Measurements from ENCODE around the gene PCBP4. TPM values are rescaled to one million over a fixed set of nuclear protein-coding genes. Genes with fewer than 3 reads are reported as not detected.

PCBP4 gene
- 11.3 to 15.3 TPM (median 13.9 TPM) in 5 replicates for total RNA-seq (2022; extraction: Qiagen RNA extraction)

GRCh38 chr3:51967384-51968169, at the start of gene PCBP4:
PCBP4 (minus strand) TSS chr3:51967454; CDS start chr3:51961240, 6,214 bp downstream.

GRCh38 chr3:51995346-51996163, 28.3 kb upstream of the PCBP4 start, which contains the start of gene RPL29:
RPL29 (minus strand) TSS chr3:51995895; CDS start chr3:51995461, 434 bp downstream.

GRCh38 chr3:51982838-51983577, 15.8 kb upstream of the PCBP4 start, which contains the start of gene ACY1:
ACY1 (plus strand) TSS chr3:51983535; CDS start chr3:51984065, 530 bp downstream.

GRCh38 chr3:51974963-51975851, 8.0 kb upstream of the PCBP4 start, which contains the start of gene ABHD14A:
ABHD14A (plus strand) TSS chr3:51975064; CDS start chr3:51975136, 72 bp downstream.

GRCh38 chr3:51955175-51955892, 11.9 kb downstream of the PCBP4 start, which contains the start of gene GPR62:
GPR62 (plus strand) TSS chr3:51955381; CDS start chr3:51955653, 272 bp downstream.

GRCh38 chr3:51941798-51942602, 25.3 kb downstream of the PCBP4 start, which contains the start of the genes PARP3 and RRP9:
PARP3 (plus strand) TSS chr3:51942363; CDS start chr3:51943356, 993 bp downstream.
RRP9 (minus strand) TSS chr3:51941904; CDS start chr3:51941867, 37 bp downstream.

Other genes with a start within 250 kb of the PCBP4 start
- not detected in 5 replicates for gene IQCF6, start 188.2 kb downstream of the PCBP4 start, total RNA-seq (2022; extraction: Qiagen RNA extraction)
- gene IQCF2, start 105.8 kb downstream of the PCBP4 start, total RNA-seq (2022; extraction: Qiagen RNA extraction): not detected in 5 replicates
- not detected in 5 replicates for gene IQCF5, start 91.9 kb downstream of the PCBP4 start, total RNA-seq (2022; extraction: Qiagen RNA extraction)
- gene IQCF1, start 64.1 kb downstream of the PCBP4 start, total RNA-seq (2022; extraction: Qiagen RNA extraction): not detected in 5 replicates
- gene RRP9, start 25.6 kb downstream of the PCBP4 start, total RNA-seq (2022; extraction: Qiagen RNA extraction): 36.8 to 50.5 TPM (median 45.0 TPM) in 5 replicates
- gene PARP3, start 25.1 kb downstream of the PCBP4 start, total RNA-seq (2022; extraction: Qiagen RNA extraction): 8.0 to 10.6 TPM (median 8.5 TPM) in 5 replicates
- gene GPR62, start 12.1 kb downstream of the PCBP4 start, total RNA-seq (2022; extraction: Qiagen RNA extraction): not detected in 5 replicates
- gene ABHD14B, start 6.6 kb upstream of the PCBP4 start, total RNA-seq (2022; extraction: Qiagen RNA extraction): 26.9 to 34.3 TPM (median 33.1 TPM) in 5 replicates
- 11.7 to 16.1 TPM (median 14.4 TPM) in 5 replicates for gene ABHD14A, start 7.6 kb upstream of the PCBP4 start, total RNA-seq (2022; extraction: Qiagen RNA extraction)
- gene ACY1, start 16.1 kb upstream of the PCBP4 start, total RNA-seq (2022; extraction: Qiagen RNA extraction): 24.6 to 30.1 TPM (median 25.9 TPM) in 5 replicates
- gene RPL29, start 28.4 kb upstream of the PCBP4 start, total RNA-seq (2022; extraction: Qiagen RNA extraction): 1,285 to 1,543 TPM (median 1,331 TPM) in 5 replicates
- gene DUSP7, start 89.1 kb upstream of the PCBP4 start, total RNA-seq (2022; extraction: Qiagen RNA extraction): 19.2 to 22.2 TPM (median 21.6 TPM) in 5 replicates
- 14.6 to 19.0 TPM (median 17.5 TPM) in 5 replicates for gene POC1A, start 187.0 kb upstream of the PCBP4 start, total RNA-seq (2022; extraction: Qiagen RNA extraction)
- gene ALAS1, start 230.7 kb upstream of the PCBP4 start, total RNA-seq (2022; extraction: Qiagen RNA extraction): 44.1 to 50.3 TPM (median 48.7 TPM) in 5 replicates